H9 (cell line): ENCODE results near the gene UBR7. TPM values are rescaled to one million over a fixed set of nuclear protein-coding genes. Genes with fewer than 3 reads are reported as not detected.

Experiments
- DNase-seq: peaks from one replicate; pipeline ENCODE4 v3.0.0-alpha.2; 2017
- H2AFZ ChIP-seq: one replicate; pipeline ENCODE4 v1.6.1; 2013; ENCODE audit warnings: mild to moderate bottlenecking, low read length, control low read depth, moderate library complexity
- H2AK5ac ChIP-seq: 2 replicates; pipeline ENCODE4 v1.6.1; 2013; ENCODE audit warnings: low read length, control low read depth, mixed read lengths; ENCODE audit not compliant: insufficient read length
- H2BK120ac ChIP-seq: one replicate; pipeline ENCODE4 v1.6.1; 2013; ENCODE audit warnings: low read depth, mild to moderate bottlenecking, low read length, control low read depth, inconsistent platforms; ENCODE audit not compliant: poor library complexity, severe bottlenecking
- H2BK12ac ChIP-seq: 2 replicates; pipeline ENCODE4 v1.6.1; 2013; ENCODE audit warnings: low read length, control low read depth, mixed read lengths, low read depth; ENCODE audit not compliant: insufficient read length
- H2BK15ac ChIP-seq: 2 replicates; pipeline ENCODE4 v1.6.1; 2013; ENCODE audit warnings: low read depth, low read length, control low read depth
- H2BK20ac ChIP-seq: one replicate; pipeline ENCODE4 v1.6.1; 2013; ENCODE audit warnings: low read depth, mild to moderate bottlenecking, low read length, control low read depth, inconsistent platforms; ENCODE audit not compliant: poor library complexity, severe bottlenecking
- H2BK5ac ChIP-seq: 2 replicates; pipeline ENCODE4 v1.6.1; 2013; ENCODE audit warnings: low read length, control low read depth, mixed read lengths; ENCODE audit not compliant: insufficient read length
- H3K14ac ChIP-seq: 2 replicates; pipeline ENCODE4 v1.6.1; 2013; ENCODE audit warnings: low read length, control low read depth; ENCODE audit not compliant: insufficient read depth
- H3K18ac ChIP-seq: 2 replicates; pipeline ENCODE4 v1.6.1; 2013; ENCODE audit warnings: low read depth, mild to moderate bottlenecking, mixed read lengths, low read length, control low read depth; ENCODE audit not compliant: insufficient read length
- H3K23ac ChIP-seq: 2 replicates; pipeline ENCODE4 v1.6.1; 2013; ENCODE audit warnings: low read length, control low read depth, mixed read lengths, low read depth; ENCODE audit not compliant: insufficient read length
- H3K23me2 ChIP-seq: 2 replicates; pipeline ENCODE4 v1.6.1; 2013; ENCODE audit warnings: low read depth, mild to moderate bottlenecking, mixed read lengths, low read length, control low read depth; ENCODE audit not compliant: insufficient read length, poor library complexity, severe bottlenecking
- H3K27ac ChIP-seq: 2 replicates; pipeline ENCODE4 v1.5.1; 2013; ENCODE audit warnings: low read length, control low read depth, mixed read lengths, low read depth; ENCODE audit not compliant: insufficient read length
- H3K27me3 ChIP-seq: 2 replicates; pipeline ENCODE4 v1.6.1; 2013; ENCODE audit warnings: low read length, control low read depth, inconsistent platforms; ENCODE audit not compliant: insufficient read depth
- H3K4ac ChIP-seq: 2 replicates; pipeline ENCODE4 v1.6.1; 2013; ENCODE audit warnings: low read depth, mild to moderate bottlenecking, control low read depth, inconsistent platforms, low read length, moderate library complexity
- H3K4me1 ChIP-seq: 2 replicates; pipeline ENCODE4 v1.6.1; 2013; ENCODE audit warnings: low read length, control low read depth, inconsistent platforms; ENCODE audit not compliant: insufficient read depth
- H3K4me2 ChIP-seq: 2 replicates; pipeline ENCODE4 v1.6.1; 2013; ENCODE audit warnings: low read length, control low read depth, mixed read lengths; ENCODE audit not compliant: insufficient read length, insufficient read depth
- H3K56ac ChIP-seq: 2 replicates; pipeline ENCODE4 v1.6.1; 2013; ENCODE audit warnings: low read depth, mild to moderate bottlenecking, mixed read lengths, low read length, control low read depth; ENCODE audit not compliant: insufficient read length
- H3K79me1 ChIP-seq: 2 replicates; pipeline ENCODE4 v1.6.1; 2013; ENCODE audit warnings: low read depth, mild to moderate bottlenecking, moderate library complexity, low read length, control low read depth, inconsistent platforms; ENCODE audit not compliant: insufficient read depth, poor library complexity, severe bottlenecking
- H3K79me2 ChIP-seq: 2 replicates; pipeline ENCODE4 v1.6.1; 2013; ENCODE audit warnings: low read length, control low read depth, inconsistent platforms; ENCODE audit not compliant: insufficient read depth
- H3K9ac ChIP-seq: 2 replicates; pipeline ENCODE4 v1.6.1; 2013; ENCODE audit warnings: low read length, control low read depth, mixed read lengths; ENCODE audit not compliant: insufficient read length; ENCODE audit errors: extremely low read depth
- H3K9me3 ChIP-seq: one replicate; pipeline ENCODE4 v1.6.1; 2013; ENCODE audit warnings: low read depth, low read length, inconsistent platforms; ENCODE audit not compliant: control insufficient read depth
- H3T11ph ChIP-seq: one replicate; pipeline ENCODE4 v1.6.1; 2013; ENCODE audit warnings: mild to moderate bottlenecking, low read length, control low read depth, inconsistent platforms
- H4K20me1 ChIP-seq: one replicate; pipeline ENCODE4 v1.6.1; 2013; ENCODE audit not compliant: control insufficient read depth, insufficient read length, insufficient read depth
- H4K5ac ChIP-seq: 2 replicates; pipeline ENCODE4 v1.6.1; 2013; ENCODE audit warnings: low read depth, mild to moderate bottlenecking, mixed read lengths, low read length, control low read depth; ENCODE audit not compliant: insufficient read length
- H4K8ac ChIP-seq: replicated peaks from 2 replicates; pipeline ENCODE4 v1.6.1; 2013; ENCODE audit warnings: low read length, control low read depth, mixed read lengths, low read depth; ENCODE audit not compliant: insufficient read length
- H4K91ac ChIP-seq: 2 replicates; pipeline ENCODE4 v1.6.1; 2013; ENCODE audit warnings: low read depth, mild to moderate bottlenecking, moderate library complexity, mixed read lengths, low read length, control low read depth; ENCODE audit not compliant: insufficient read length
- H3K27ac Mint-ChIP-seq, 3 experiments: 2 replicates in 2 of 3; 3 replicates in 1 of 3; pipeline ENCODE4 v1.8.0; 2020 to 2021; ENCODE audit warnings: mixed read lengths in 3 of 3, mild to moderate bottlenecking in 1 of 3, moderate library complexity in 1 of 3
- H3K27me3 Mint-ChIP-seq: 2 replicates; pipeline ENCODE4 v1.8.0; 2021; ENCODE audit warnings: low read depth, mild to moderate bottlenecking, moderate library complexity, mixed read lengths
- H3K36me3 Mint-ChIP-seq, 3 experiments: 2 replicates in 2 of 3; 3 replicates in 1 of 3; pipeline ENCODE4 v1.8.0; 2020 to 2021; ENCODE audit warnings: low read depth in 3 of 3, mixed read lengths in 3 of 3; ENCODE audit not compliant: insufficient read depth in 1 of 3
- H3K4me1 Mint-ChIP-seq, 2 experiments: 2 replicates each; pipeline ENCODE4 v1.8.0; 2020; ENCODE audit warnings: mixed read lengths in 2 of 2
- H3K4me3 Mint-ChIP-seq, 2 experiments: 2 replicates in 1 of 2; 3 replicates in 1 of 2; pipeline ENCODE4 v1.8.0; 2020 to 2021; ENCODE audit warnings: mild to moderate bottlenecking in 2 of 2, mixed read lengths in 2 of 2, moderate library complexity in 1 of 2
- H3K9me3 Mint-ChIP-seq, 2 experiments: 2 replicates in 1 of 2; 3 replicates in 1 of 2; pipeline ENCODE4 v1.8.0; 2020; ENCODE audit warnings: mild to moderate bottlenecking in 2 of 2, mixed read lengths in 2 of 2, moderate library complexity in 1 of 2
- WGBS: extraction: QIAGEN DNeasy Blood & Tissue Kit; methylation state at CpG from one replicate; pipeline ENCODE4 v1.1.7; 2013; ENCODE audit warnings: missing lambda C conversion rate, low lambda C conversion rate, mixed read lengths; ENCODE audit not compliant: insufficient read length; ENCODE audit errors: extremely low coverage; 5-methylcytosine and 5-hydroxymethylcytosine counted together
- total RNA-seq: library from RNA; stranded (reverse); gene quantifications from 2 replicates; pipeline ENCODE4 v1.2.1, GENCODE V29; 2021
- TF ChIP-seq, protein P1 (sequence below): fragments of 200-600 bp; sonication (generic); conservative IDR thresholded peaks from 3 replicates; pipeline ENCODE4 v1.8.0; 2021; ENCODE audit warnings: antibody characterized with exemption, mild to moderate bottlenecking

The UBR7 gene
- total RNA-seq, 1 experiment from 2014 or later = 28.4 TPM

DNA sequence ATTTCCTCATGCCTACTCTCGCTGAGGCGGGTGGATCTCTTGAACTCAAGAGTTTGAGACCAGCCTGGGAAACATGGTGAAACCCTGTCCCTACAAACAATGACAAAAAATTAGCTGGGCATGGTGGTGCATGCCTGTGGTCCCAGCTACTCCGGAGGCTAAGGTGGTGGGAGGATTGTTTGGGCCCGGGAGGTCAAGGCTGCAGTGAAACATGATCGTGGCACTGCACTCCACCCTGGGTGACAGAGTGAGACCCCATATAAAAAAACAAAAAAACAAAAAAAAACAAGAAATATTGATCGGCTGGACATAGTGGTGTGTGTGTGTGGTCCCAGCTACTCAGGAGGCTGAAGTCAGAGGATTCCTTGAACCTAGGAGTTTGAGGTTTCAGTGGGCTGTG is 31.6 kb upstream of the UBR7 start:
- H3K23me2 ChIP-seq = no peaks in the 10 kb centered on the region

More for the DNA sequence above, 31.6 kb upstream of the UBR7 start:
- Histone ChIP-seq H4K5ac (no peak overlapping the region), H2BK15ac (no peak overlapping the region), H2AFZ (no peak overlapping the region), H2BK12ac (no peak overlapping the region), H4K20me1 (no peaks in the 10 kb centered on the region), H3K4ac (no peak overlapping the region), H3K79me1 (no peaks in the 10 kb centered on the region), H3K27ac (no peak overlapping the region), H3K4me2 (no peak overlapping the region), H3K4me1 (no peaks in the 10 kb centered on the region), H3K23ac (no peak overlapping the region), H2BK20ac (no peak overlapping the region), H3T11ph (no peak overlapping the region), H3K79me2 (no peaks in the 10 kb centered on the region), H3K56ac (no peak overlapping the region), H4K8ac (no peak overlapping the region), H2AK5ac (no peak overlapping the region), H3K27me3 (no peaks in the 10 kb centered on the region), H4K91ac (no peak overlapping the region), H3K18ac (no peak overlapping the region), H2BK5ac (no peak overlapping the region), H3K14ac (no peak overlapping the region), H2BK120ac (no peak overlapping the region), H3K9ac (no peak overlapping the region), H3K9me3 (no peaks in the 10 kb centered on the region)
- Mint-ChIP-seq H3K9me3 (no peaks in the 10 kb centered on the region), H3K27ac (no peak overlapping the region; a peak in 1 of 7 replicates), H3K27me3 (no peaks in the 10 kb centered on the region), H3K4me3 (peak overlapping the region in 1 of 2 experiments; percentile 36; a peak in 1 of 5 replicates), H3K36me3 (no peaks in the 10 kb centered on the region), H3K4me1 (no peaks in the 10 kb centered on the region)
- no CpG with 5 or more reads among the region's 6 CpGs for WGBS
- DNase-seq = no peak
- TF ChIP-seq, protein P1, sequence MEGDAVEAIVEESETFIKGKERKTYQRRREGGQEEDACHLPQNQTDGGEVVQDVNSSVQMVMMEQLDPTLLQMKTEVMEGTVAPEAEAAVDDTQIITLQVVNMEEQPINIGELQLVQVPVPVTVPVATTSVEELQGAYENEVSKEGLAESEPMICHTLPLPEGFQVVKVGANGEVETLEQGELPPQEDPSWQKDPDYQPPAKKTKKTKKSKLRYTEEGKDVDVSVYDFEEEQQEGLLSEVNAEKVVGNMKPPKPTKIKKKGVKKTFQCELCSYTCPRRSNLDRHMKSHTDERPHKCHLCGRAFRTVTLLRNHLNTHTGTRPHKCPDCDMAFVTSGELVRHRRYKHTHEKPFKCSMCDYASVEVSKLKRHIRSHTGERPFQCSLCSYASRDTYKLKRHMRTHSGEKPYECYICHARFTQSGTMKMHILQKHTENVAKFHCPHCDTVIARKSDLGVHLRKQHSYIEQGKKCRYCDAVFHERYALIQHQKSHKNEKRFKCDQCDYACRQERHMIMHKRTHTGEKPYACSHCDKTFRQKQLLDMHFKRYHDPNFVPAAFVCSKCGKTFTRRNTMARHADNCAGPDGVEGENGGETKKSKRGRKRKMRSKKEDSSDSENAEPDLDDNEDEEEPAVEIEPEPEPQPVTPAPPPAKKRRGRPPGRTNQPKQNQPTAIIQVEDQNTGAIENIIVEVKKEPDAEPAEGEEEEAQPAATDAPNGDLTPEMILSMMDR = no peak
